SK-N-SH (cell line): ENCODE results near the gene PRKCH.

Source experiments
- CTCF ChIP-seq: fragments of 200-600 bp; sonication (generic); IDR thresholded peaks from 2 replicates; pipeline ENCODE4 v1.6.1; 2017; ENCODE audit warnings: antibody characterized with exemption, mild to moderate bottlenecking, moderate library complexity
- MAX ChIP-seq: IDR thresholded peaks from 2 replicates; pipeline ENCODE4 v1.4.0; 2012; ENCODE audit warnings: low read depth
- RFX5 ChIP-seq: IDR thresholded peaks from 2 replicates; pipeline ENCODE4 v1.6.1; 2012; ENCODE audit warnings: mild to moderate bottlenecking, improper control_type of control experiment, low read length
- ZBTB33 ChIP-seq: IDR thresholded peaks from 2 replicates; pipeline ENCODE4 v1.4.0; 2012; ENCODE audit warnings: low read depth, borderline replicate concordance

GRCh38 chr14:61451491-61451890 lies 130.1 kb downstream of the PRKCH start:
- TF ChIP-seq RFX5 (no peak), CTCF (no peak), ZBTB33 (no peak), MAX (no peak)
